PC-3 (cell line): ENCODE data around the gene UBTF.

Experiments
- EZH2 ChIP-seq: fragments of 300-600 bp; sonication (generic); IDR thresholded peaks from one replicate; pipeline ENCODE4 v1.6.1; 2017; ENCODE audit warnings: antibody characterized with exemption, mild to moderate bottlenecking, low read length; ENCODE audit not compliant: unreplicated experiment
- EZH2phosphoT487 ChIP-seq: fragments of 300-600 bp; sonication (generic); IDR thresholded peaks from 2 replicates; pipeline ENCODE4 v1.6.1; 2018; ENCODE audit warnings: mild to moderate bottlenecking, antibody characterized with exemption, low read length, borderline replicate concordance
- TF ChIP-seq, protein P1 (sequence below): fragments of 300-600 bp; sonication (generic); conservative IDR thresholded peaks from 2 replicates; pipeline ENCODE4 v1.5.1; 2017; ENCODE audit warnings: antibody characterized with exemption, low read depth, mild to moderate bottlenecking, low read length

- TF ChIP-seq, protein P1, sequence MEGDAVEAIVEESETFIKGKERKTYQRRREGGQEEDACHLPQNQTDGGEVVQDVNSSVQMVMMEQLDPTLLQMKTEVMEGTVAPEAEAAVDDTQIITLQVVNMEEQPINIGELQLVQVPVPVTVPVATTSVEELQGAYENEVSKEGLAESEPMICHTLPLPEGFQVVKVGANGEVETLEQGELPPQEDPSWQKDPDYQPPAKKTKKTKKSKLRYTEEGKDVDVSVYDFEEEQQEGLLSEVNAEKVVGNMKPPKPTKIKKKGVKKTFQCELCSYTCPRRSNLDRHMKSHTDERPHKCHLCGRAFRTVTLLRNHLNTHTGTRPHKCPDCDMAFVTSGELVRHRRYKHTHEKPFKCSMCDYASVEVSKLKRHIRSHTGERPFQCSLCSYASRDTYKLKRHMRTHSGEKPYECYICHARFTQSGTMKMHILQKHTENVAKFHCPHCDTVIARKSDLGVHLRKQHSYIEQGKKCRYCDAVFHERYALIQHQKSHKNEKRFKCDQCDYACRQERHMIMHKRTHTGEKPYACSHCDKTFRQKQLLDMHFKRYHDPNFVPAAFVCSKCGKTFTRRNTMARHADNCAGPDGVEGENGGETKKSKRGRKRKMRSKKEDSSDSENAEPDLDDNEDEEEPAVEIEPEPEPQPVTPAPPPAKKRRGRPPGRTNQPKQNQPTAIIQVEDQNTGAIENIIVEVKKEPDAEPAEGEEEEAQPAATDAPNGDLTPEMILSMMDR: no peak
- TF ChIP-seq EZH2: no peak
- TF ChIP-seq EZH2phosphoT487: no peak
Observed at GRCh38 chr17:44192750-44193149, 26.7 kb downstream of the UBTF start.
